CD14-positive monocyte (primary cell): ENCODE data around the gene ACTL7A. TPM values are rescaled to one million over a fixed set of nuclear protein-coding genes. Genes with fewer than 3 reads are reported as not detected.

Experiments
- DNase-seq, 3 donors: peaks; one replicate each; pipeline ENCODE4 v3.0.0-alpha.2; 2011 to 2022
- H2AFZ ChIP-seq: 2 replicates; pipeline ENCODE4 v1.6.0; 2012; ENCODE audit warnings: mild to moderate bottlenecking, low read depth, low read length, inconsistent platforms; ENCODE audit not compliant: insufficient read depth, poor library complexity, severe bottlenecking
- H3K27ac ChIP-seq, 2 donors: 1 replicate in 1 of 2; 2 replicates in 1 of 2; pipeline ENCODE4 v1.5.1; 2012 to 2013; ENCODE audit warnings: low read length in 2 of 2, control low read depth in 1 of 2, inconsistent platforms in 1 of 2, low read depth in 1 of 2, mild to moderate bottlenecking in 1 of 2
- H3K27me3 ChIP-seq, 2 donors: one replicate each; pipeline versions ENCODE4 v1.6.0 to v1.6.1; 2011 to 2013; ENCODE audit warnings: low read length in 2 of 2; ENCODE audit not compliant: control insufficient read depth in 2 of 2, insufficient read depth in 2 of 2
- H3K36me3 ChIP-seq, 2 donors: replicated peaks in 1 of 2; 1 replicate in 1 of 2; 2 replicates in 1 of 2; pipeline versions ENCODE4 v1.5.1 to v1.6.1; 2012 to 2013; ENCODE audit warnings: low read length in 2 of 2, control low read depth in 1 of 2, inconsistent platforms in 1 of 2, mild to moderate bottlenecking in 1 of 2; ENCODE audit not compliant: insufficient read depth in 2 of 2, control insufficient read depth in 1 of 2
- H3K4me1 ChIP-seq, 2 donors: 1 replicate in 1 of 2; 2 replicates in 1 of 2; pipeline versions ENCODE4 v1.5.1 to v1.6.1; 2012 to 2013; ENCODE audit warnings: low read length in 2 of 2, control low read depth in 1 of 2, inconsistent platforms in 1 of 2, mild to moderate bottlenecking in 1 of 2, moderate library complexity in 1 of 2; ENCODE audit not compliant: insufficient read depth in 2 of 2, control insufficient read depth in 1 of 2
- H3K4me2 ChIP-seq: replicated peaks from 2 replicates; pipeline ENCODE3; 2012; ENCODE audit warnings: low read length, moderate library complexity, mild to moderate bottlenecking; ENCODE audit not compliant: poor library complexity, severe bottlenecking; ENCODE audit errors: extremely low read depth
- H3K4me3 ChIP-seq, 3 experiments: fragments of 200-600 bp in 1 of 3; sonication (generic) in 1 of 3; replicated peaks in 1 of 3; 1 replicate in 2 of 3; 2 replicates in 1 of 3; pipeline ENCODE4 v1.5.1; 2011 to 2013; ENCODE audit warnings: low read length in 3 of 3, mild to moderate bottlenecking in 3 of 3, control low read depth in 2 of 3, low read depth in 2 of 3, inconsistent platforms in 1 of 3, moderate library complexity in 1 of 3
- H3K79me2 ChIP-seq: 2 replicates; pipeline ENCODE4 v1.6.0; 2012; ENCODE audit warnings: mild to moderate bottlenecking, control low read depth, inconsistent platforms, low read length, moderate library complexity; ENCODE audit not compliant: insufficient read depth
- H3K9ac ChIP-seq: 2 replicates; pipeline ENCODE4 v1.6.0; 2017; ENCODE audit warnings: low read length, mild to moderate bottlenecking; ENCODE audit not compliant: insufficient read depth, poor library complexity, severe bottlenecking
- H3K9me3 ChIP-seq, 2 donors: replicated peaks in 1 of 2; 1 replicate in 1 of 2; 2 replicates in 1 of 2; pipeline versions ENCODE4 v1.5.1 to v1.6.1; 2012 to 2013; ENCODE audit warnings: low read length in 2 of 2, control low read depth in 1 of 2; ENCODE audit not compliant: control insufficient read depth in 1 of 2, insufficient read depth in 1 of 2
- H4K20me1 ChIP-seq: 2 replicates; pipeline ENCODE4 v1.6.0; 2012; ENCODE audit warnings: mild to moderate bottlenecking, low read length, control low read depth, moderate library complexity; ENCODE audit not compliant: insufficient read depth
- H3K27ac Mint-ChIP-seq, 7 donors: one replicate each; pipeline ENCODE4 v1.8.0; 2020; ENCODE audit warnings: mild to moderate bottlenecking in 7 of 7, mixed read lengths in 7 of 7, moderate library complexity in 6 of 7, inconsistent platforms in 2 of 7
- H3K27me3 Mint-ChIP-seq, 3 donors: one replicate each; pipeline ENCODE4 v1.8.0; 2021 to 2022; ENCODE audit warnings: low read depth in 3 of 3, mild to moderate bottlenecking in 3 of 3, mixed read lengths in 3 of 3, moderate library complexity in 3 of 3, inconsistent platforms in 1 of 3
- H3K36me3 Mint-ChIP-seq, 2 donors: one replicate each; pipeline ENCODE4 v1.8.0; 2020; ENCODE audit warnings: mixed read lengths in 2 of 2, inconsistent platforms in 1 of 2, mild to moderate bottlenecking in 1 of 2
- H3K4me1 Mint-ChIP-seq: one replicate; pipeline ENCODE4 v1.8.0; 2020; ENCODE audit warnings: mild to moderate bottlenecking, mixed read lengths
- H3K4me3 Mint-ChIP-seq, 2 donors: one replicate each; pipeline ENCODE4 v1.8.0; 2020; ENCODE audit warnings: mild to moderate bottlenecking in 2 of 2, mixed read lengths in 2 of 2, moderate library complexity in 1 of 2
- H3K9me3 Mint-ChIP-seq, 7 donors: one replicate each; pipeline ENCODE4 v1.8.0; 2020 to 2022; ENCODE audit warnings: mixed read lengths in 7 of 7, mild to moderate bottlenecking in 6 of 7, moderate library complexity in 6 of 7, inconsistent platforms in 2 of 7
- CTCF ChIP-seq: fragments of 200-600 bp; IDR thresholded peaks from one replicate; pipeline ENCODE4 v1.8.0; 2022; ENCODE audit warnings: antibody characterized with exemption, mild to moderate bottlenecking
- WGBS: methylation state at CpG from one replicate; pipeline ENCODE4 v1.1.5; 2013; ENCODE audit warnings: missing lambda C conversion rate; ENCODE audit not compliant: insufficient coverage; 5-methylcytosine and 5-hydroxymethylcytosine counted together
- intact Hi-C, 2 donors: fragments of 100-400 bp; cut with micrococcal nuclease; formaldehyde crosslinking; loops; one replicate each; pipeline versions ENCODE4 v1.15.0 to v1.15.1; 2023
- polyA plus RNA-seq, 3 donors: library from polyadenylated mRNA; depleted of rRNA in 1 of 3; unstranded in 2 of 3; stranded (reverse) in 1 of 3; fragments of 300-500 nt in 2 of 3; fragments of >200 nt in 1 of 3; fragmentation: Illumina TruSeq in 2 of 3; gene quantifications; 1 replicate in 2 of 3; 2 replicates in 1 of 3; pipeline ENCODE4 v1.2.3, GENCODE V29; 2012 to 2021

Gene ACTL7A
- polyA plus RNA-seq, 3 donors, result not detected

DNA sequence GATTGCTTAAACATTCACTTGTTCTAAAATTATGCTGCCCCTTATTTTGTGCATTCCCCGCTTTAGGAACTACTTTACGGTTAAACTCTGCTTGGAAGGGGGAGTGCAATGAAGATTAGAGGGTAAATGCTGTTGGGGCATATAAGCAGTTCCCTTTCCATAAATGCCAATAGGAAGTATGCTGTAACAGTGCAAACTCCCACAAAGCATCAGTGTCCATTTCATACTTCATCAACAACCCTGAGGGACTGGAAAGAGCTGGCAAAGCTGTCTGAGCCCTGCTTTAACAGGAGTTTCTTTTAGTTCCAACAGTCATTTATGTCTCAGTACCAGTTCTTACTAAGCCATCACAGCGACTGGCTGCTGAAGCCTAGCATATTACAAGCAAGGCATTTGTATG, 1.8 kb downstream of the ACTL7A start:
- no peaks in the 10 kb centered on the region for H3K9me3 ChIP-seq
- 100% methylated on average over 1 of the region's 3 CpGs for WGBS
- no peaks in the 10 kb centered on the region for H4K20me1 ChIP-seq
- no peak overlapping the region for H3K4me3 ChIP-seq
- no peak overlapping the region for H3K4me2 ChIP-seq
- intact Hi-C loops, result no loop called here
- no peak overlapping the region for H2AFZ ChIP-seq
- Mint-ChIP-seq H3K36me3 (peaks cover 16 to 18% of the 10 kb centered on the region in 2 donors), H3K27me3 (peaks cover 0 to 7% (median 0%) of the 10 kb centered on the region in 3 donors), H3K4me1 (peaks cover 7% of the 10 kb centered on the region), H3K9me3 (peaks cover 0 to 2% (median 0%) of the 10 kb centered on the region in 7 donors), H3K27ac (no peak overlapping the region), H3K4me3 (no peak overlapping the region)
- H3K27ac ChIP-seq, result no peak overlapping the region
- no peak for DNase-seq
- no peak overlapping the region for H3K9ac ChIP-seq
- H3K36me3 ChIP-seq, result peaks cover 6 to 11% of the 10 kb centered on the region in 2 donors
- H3K79me2 ChIP-seq, result no peaks in the 10 kb centered on the region
- no peak for TF ChIP-seq CTCF
- no peaks in the 10 kb centered on the region for H3K4me1 ChIP-seq
- H3K27me3 ChIP-seq, result no peaks in the 10 kb centered on the region

DNA sequence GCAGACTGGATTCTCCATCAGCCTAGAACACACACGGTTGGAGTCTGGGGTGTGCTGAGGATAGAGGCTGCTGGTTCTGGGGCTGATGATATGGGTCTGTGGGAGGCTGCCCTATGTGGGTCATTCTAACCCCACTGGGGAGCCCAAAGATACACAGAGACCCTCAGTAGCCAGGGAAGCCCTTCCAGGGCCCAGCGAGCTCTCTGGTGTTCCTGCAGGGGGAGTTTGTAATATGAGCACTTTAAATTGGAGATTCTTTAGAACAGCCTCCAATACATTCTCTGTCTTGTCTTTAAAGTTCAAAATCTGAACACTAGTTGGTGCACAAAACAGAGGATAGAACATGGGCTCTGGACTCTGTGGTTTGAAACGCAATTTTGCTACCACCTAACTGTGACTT, 2.4 kb downstream of the ACTL7A start:
- TF ChIP-seq CTCF, result no peak

More for the DNA sequence above, 2.4 kb downstream of the ACTL7A start:
- H3K27ac Mint-ChIP-seq, result no peak overlapping the region
- H3K4me1 Mint-ChIP-seq, result peaks cover 7% of the 10 kb centered on the region
- no peaks in the 10 kb centered on the region for H3K27me3 ChIP-seq
- no peak overlapping the region for H3K27ac ChIP-seq
- H3K9me3 ChIP-seq, result no peaks in the 10 kb centered on the region
- peaks cover 6 to 17% of the 10 kb centered on the region in 2 donors for H3K36me3 ChIP-seq
- peaks cover 0 to 5% (median 0%) of the 10 kb centered on the region in 3 donors for H3K27me3 Mint-ChIP-seq
- no peak overlapping the region for H2AFZ ChIP-seq
- H3K79me2 ChIP-seq, result no peaks in the 10 kb centered on the region
- peaks cover 21 to 24% of the 10 kb centered on the region in 2 donors for H3K36me3 Mint-ChIP-seq
- no peak overlapping the region for H3K4me3 ChIP-seq
- 100% methylated on average over 1 of the region's 3 CpGs for WGBS
- no peak for DNase-seq
- no peaks in the 10 kb centered on the region for H4K20me1 ChIP-seq
- H3K9me3 Mint-ChIP-seq, result peaks cover 0 to 2% (median 0%) of the 10 kb centered on the region in 7 donors
- no peak overlapping the region for H3K4me3 Mint-ChIP-seq
- H3K9ac ChIP-seq, result no peak overlapping the region
- intact Hi-C loops, result no loop called here
- H3K4me2 ChIP-seq, result no peak overlapping the region
- H3K4me1 ChIP-seq, result no peaks in the 10 kb centered on the region
